ENCODE measurements around the gene RAB40A. TPM values are rescaled to one million over a fixed set of nuclear protein-coding genes. Genes with fewer than 3 reads are reported as not detected.
A peak's percentile ranks its signal among the peaks of the same experiment; 100 is the strongest.

RAB40A gene
- total RNA-seq, 1 donor: 0.27 TPM

- DNase-seq (ENCODE audit: low read depth): peak; percentile 79
- no peak overlapping the region for H3K4me3 ChIP-seq (ENCODE audit: low read depth, low read length)
- no peak for TF ChIP-seq CTCF (IDR thresholded peaks at IDR 0.05; ENCODE audit: insufficient read depth, low read length)
These were observed 11.7 kb upstream of the RAB40A start for GRCh38 chrX:103531002-103531401.

- H3K4me3 ChIP-seq (ENCODE audit: low read depth, low read length): no peak overlapping the region
- no peak for TF ChIP-seq CTCF (IDR thresholded peaks at IDR 0.05; ENCODE audit: insufficient read depth, low read length)
- DNase-seq (ENCODE audit: low read depth): no peak
These were observed 11.3 kb upstream of the RAB40A start for GRCh38 chrX:103530545-103530944.

- no peak for DNase-seq (ENCODE audit: low read depth)
- H3K4me3 ChIP-seq (ENCODE audit: low read depth, low read length): no peak overlapping the region
- no peak for TF ChIP-seq CTCF (IDR thresholded peaks at IDR 0.05; ENCODE audit: insufficient read depth, low read length)
These were observed 10.3 kb upstream of the RAB40A start for GRCh38 chrX:103529550-103529949.

- no peak overlapping the region for H3K4me3 ChIP-seq (ENCODE audit: low read depth, low read length)
- TF ChIP-seq CTCF (IDR thresholded peaks at IDR 0.05; ENCODE audit: insufficient read depth, low read length): no peak
- no peak for DNase-seq (ENCODE audit: low read depth)
These were observed 5.5 kb upstream of the RAB40A start for GRCh38 chrX:103524747-103525146.

- no peak for TF ChIP-seq CTCF (IDR thresholded peaks at IDR 0.05; ENCODE audit: insufficient read depth, low read length)
These were observed 4.3 kb upstream of the RAB40A start for GRCh38 chrX:103523605-103524004.

GRCh38 chrX:103520386-103520785 is 1.1 kb upstream of the RAB40A start:
- peak; percentile 53 for DNase-seq (ENCODE audit: low read depth)
- no peak overlapping the region for H3K4me3 ChIP-seq (ENCODE audit: low read depth, low read length)
- no peak for TF ChIP-seq CTCF (IDR thresholded peaks at IDR 0.05; ENCODE audit: insufficient read depth, low read length)

More at GRCh38 chrX:103523605-103524004, 4.3 kb upstream of the RAB40A start:
- DNase-seq (ENCODE audit: low read depth): no peak
- H3K4me3 ChIP-seq (ENCODE audit: low read depth, low read length): no peak overlapping the region

- no peak overlapping the region for H3K4me3 ChIP-seq (ENCODE audit: low read depth, low read length)
- no peak for DNase-seq (ENCODE audit: low read depth)
- TF ChIP-seq CTCF (IDR thresholded peaks at IDR 0.05; ENCODE audit: insufficient read depth, low read length): no peak
These were observed 718 bp downstream of the RAB40A start for GRCh38 chrX:103518571-103518970.

Measured in fibroblast of the aortic adventitia (primary cell).